Lower leg skin (tissue), 4 donors: ENCODE data around the gene FGGY. TPM values are rescaled to one million over a fixed set of nuclear protein-coding genes. Genes with fewer than 3 reads are reported as not detected.

Experiments used
- DNase-seq, 2 donors: peaks; one replicate each; pipeline ENCODE4 v3.0.0-alpha.2; 2019; ENCODE audit warnings: low spot score in 2 of 2
- H3K4me3 ChIP-seq: fragments of 200-600 bp; sonication (generic); 2 replicates; pipeline ENCODE4 v1.5.1; 2017; ENCODE audit warnings: mild to moderate bottlenecking, low read depth; ENCODE audit not compliant: poor library complexity, severe bottlenecking
- CTCF ChIP-seq, 3 donors: fragments of 450-650 bp; IDR thresholded peaks; one replicate each; pipeline ENCODE4 v1.5.1; 2016; ENCODE audit warnings: antibody characterized with exemption in 3 of 3, mild to moderate bottlenecking in 3 of 3, moderate library complexity in 2 of 3
- POLR2A ChIP-seq, 2 donors: fragments of 450-650 bp; IDR thresholded peaks; one replicate each; pipeline ENCODE4 v1.6.1; 2016 to 2017; ENCODE audit warnings: antibody characterized with exemption in 2 of 2, mild to moderate bottlenecking in 1 of 2, moderate library complexity in 1 of 2
- WGBS, 2 donors: methylation state at CpG; one replicate each; pipeline ENCODE4 v1.1.5; 2018; 5-methylcytosine and 5-hydroxymethylcytosine counted together
- intact Hi-C: fragments of 100-400 bp; cut with DNase I; formaldehyde crosslinking; loops from one replicate; pipeline ENCODE4 v1.15.0; 2023; ENCODE audit warnings: low total_unique reads
- total RNA-seq, 4 donors: library from RNA; depleted of rRNA; stranded (reverse); fragments of >200 nt; gene quantifications; one replicate each; pipeline ENCODE4 v1.1.0, GENCODE V29; 2016

Gene FGGY
- total RNA-seq, 4 donors from 2014 or later, result 10.0 to 29.5 (median 17.5) TPM

- no peak overlapping the region for H3K4me3 ChIP-seq
- no peak for TF ChIP-seq CTCF (IDR thresholded peaks at IDR 0.05)
- TF ChIP-seq POLR2A (IDR thresholded peaks at IDR 0.05), result no peak
- intact Hi-C loops, result no loop called here
- no peak for DNase-seq
- WGBS, 2 donors, result 58 to 69% methylated on average over 3 of the region's 3 CpGs
These were observed 381.8 kb downstream of the FGGY start for GRCh38 chr1:59678493-59679228.

GRCh38 chr1:59680044-59680443 lies 383.1 kb downstream of the FGGY start:
- no peak overlapping the region for H3K4me3 ChIP-seq
- intact Hi-C loops, result no loop called here
- TF ChIP-seq CTCF (IDR thresholded peaks at IDR 0.05) (no peak), POLR2A (IDR thresholded peaks at IDR 0.05) (no peak)
- DNase-seq, result no peak

- TF ChIP-seq POLR2A (IDR thresholded peaks at IDR 0.05), result no peak
- no peak for TF ChIP-seq CTCF (IDR thresholded peaks at IDR 0.05)
- DNase-seq, result no peak
- 69 to 74% methylated on average over 5 of the region's 5 CpGs for WGBS, 2 donors
- intact Hi-C loops, result no loop called here
- H3K4me3 ChIP-seq, result no peak overlapping the region
These were observed 385.6 kb downstream of the FGGY start for GRCh38 chr1:59682396-59683080.

- no peak for DNase-seq
- intact Hi-C loops, result no loop called here
- WGBS, 2 donors, result 89 to 97% methylated on average over 2 of the region's 2 CpGs
- no peak overlapping the region for H3K4me3 ChIP-seq
- TF ChIP-seq CTCF (IDR thresholded peaks at IDR 0.05) (no peak), POLR2A (IDR thresholded peaks at IDR 0.05) (no peak)
These were observed 386.3 kb downstream of the FGGY start for GRCh38 chr1:59683197-59683596.

GRCh38 chr1:59684698-59685097 lies 387.8 kb downstream of the FGGY start:
- no peak for TF ChIP-seq CTCF (IDR thresholded peaks at IDR 0.05)
- no peak for TF ChIP-seq POLR2A (IDR thresholded peaks at IDR 0.05)
- no peak overlapping the region for H3K4me3 ChIP-seq
- WGBS, 2 donors, result 93% methylated on average over 4 of the region's 4 CpGs
- intact Hi-C loops, result no loop called here
- no peak for DNase-seq
